ENCODE data around the gene BCAR3. TPM values are rescaled to one million over a fixed set of nuclear protein-coding genes. Genes with fewer than 3 reads are reported as not detected.

Gene BCAR3
- total and polyA plus RNA-seq, 4 donors, result 12.2 to 33.3 (median 18.2) TPM

- peaks cover 3 to 20% (median 10%) of the 10 kb centered on the region in 5 donors for H3K4me1 ChIP-seq (ENCODE audit: control insufficient read depth in 5 of 5, insufficient read depth in 5 of 5, low read length in 5 of 5)
- no peak overlapping the region for H3K4me3 ChIP-seq
- H3K36me3 ChIP-seq (ENCODE audit: control insufficient read depth in 4 of 4, insufficient read depth in 4 of 4, low read length in 4 of 4), result no peaks in the 10 kb centered on the region
- DNase-seq (no peak), ATAC-seq (ENCODE audit: insufficient read depth, low FRiP score) (no peak)
- WGBS, 2 donors, result 88 to 94% methylated on average over 2 of the region's 2 CpGs
- no peak overlapping the region for H3K27ac ChIP-seq (ENCODE audit: low read depth in 1 of 2, low read length in 1 of 2)
- H3K9me3 ChIP-seq (ENCODE audit: control insufficient read depth in 4 of 4, insufficient read depth in 3 of 4, low read length in 3 of 4), result no peaks in the 10 kb centered on the region
- no peaks in the 10 kb centered on the region for H3K27me3 ChIP-seq (ENCODE audit: control insufficient read depth in 3 of 3, insufficient read depth in 3 of 3, low read length in 2 of 3)
- no peak overlapping the region for H3K9ac ChIP-seq (ENCODE audit: insufficient read depth in 1 of 2, low read length in 2 of 2)
- TF ChIP-seq CTCF (IDR thresholded peaks at IDR 0.05; ENCODE audit: control extremely low read depth, extremely low read depth), result no peak
Observed at GRCh38 chr1:93600663-93601062, 81.0 kb downstream of the BCAR3 start.

- Histone ChIP-seq H3K27me3 (ENCODE audit: control insufficient read depth in 3 of 3, insufficient read depth in 3 of 3, low read length in 2 of 3) (no peaks in the 10 kb centered on the region), H3K9me3 (ENCODE audit: control insufficient read depth in 4 of 4, insufficient read depth in 3 of 4, low read length in 3 of 4) (no peaks in the 10 kb centered on the region), H3K4me3 (no peak overlapping the region), H3K9ac (ENCODE audit: insufficient read depth in 1 of 2, low read length in 2 of 2) (no peak overlapping the region), H3K27ac (ENCODE audit: low read depth in 1 of 2, low read length in 1 of 2) (no peak overlapping the region), H3K4me1 (ENCODE audit: control insufficient read depth in 5 of 5, insufficient read depth in 5 of 5, low read length in 5 of 5) (peaks cover 0 to 20% (median 13%) of the 10 kb centered on the region in 5 donors), H3K36me3 (ENCODE audit: control insufficient read depth in 4 of 4, insufficient read depth in 4 of 4, low read length in 4 of 4) (no peaks in the 10 kb centered on the region)
- DNase-seq (no peak), ATAC-seq (ENCODE audit: insufficient read depth, low FRiP score) (no peak)
- no peak for TF ChIP-seq CTCF (IDR thresholded peaks at IDR 0.05; ENCODE audit: control extremely low read depth, extremely low read depth)
- WGBS, 2 donors, result 95 to 98% methylated on average over 6 of the region's 6 CpGs
Observed at GRCh38 chr1:93599479-93599878, 82.2 kb downstream of the BCAR3 start.

DNA sequence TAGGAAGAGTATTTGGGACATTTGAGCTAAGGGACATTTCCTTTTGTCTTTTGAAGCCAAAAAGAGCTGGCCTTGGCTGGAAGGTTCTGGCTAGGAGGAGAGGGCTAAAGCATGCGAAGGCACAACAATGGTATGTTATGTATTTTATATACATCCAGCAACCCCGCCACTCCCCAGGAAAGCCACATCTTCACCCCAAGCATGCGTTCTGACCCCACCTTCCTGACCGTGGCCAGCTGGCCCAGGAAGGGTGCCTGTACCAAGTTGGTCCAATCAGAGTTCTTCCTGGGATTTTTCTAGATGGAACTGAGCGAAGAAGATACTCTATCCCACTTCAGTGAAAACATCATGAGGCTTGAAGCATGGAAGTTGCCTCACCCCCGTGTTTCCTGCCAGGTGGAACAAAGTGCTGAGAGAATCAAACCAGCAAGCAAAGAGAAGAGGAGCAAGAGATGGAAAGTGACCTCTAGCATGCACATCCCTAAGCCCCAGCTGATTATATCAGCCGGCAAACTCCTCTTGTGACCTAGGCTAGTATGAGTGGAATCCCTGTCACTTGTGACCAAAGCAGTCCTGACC is 82.7 kb downstream of the BCAR3 start:
- ATAC-seq (ENCODE audit: insufficient read depth, low FRiP score) (no peak), DNase-seq (no peak)
- 86 to 97% methylated on average over 7 of the region's 7 CpGs for WGBS, 2 donors
- Histone ChIP-seq H3K27ac (ENCODE audit: low read depth in 1 of 2, low read length in 1 of 2) (no peak overlapping the region), H3K9me3 (ENCODE audit: control insufficient read depth in 4 of 4, insufficient read depth in 3 of 4, low read length in 3 of 4) (no peaks in the 10 kb centered on the region), H3K4me1 (ENCODE audit: control insufficient read depth in 5 of 5, insufficient read depth in 5 of 5, low read length in 5 of 5) (peaks cover under 1 to 25% (median 13%) of the 10 kb centered on the region in 5 donors), H3K9ac (ENCODE audit: insufficient read depth in 1 of 2, low read length in 2 of 2) (no peak overlapping the region), H3K36me3 (ENCODE audit: control insufficient read depth in 4 of 4, insufficient read depth in 4 of 4, low read length in 4 of 4) (no peaks in the 10 kb centered on the region), H3K27me3 (ENCODE audit: control insufficient read depth in 3 of 3, insufficient read depth in 3 of 3, low read length in 2 of 3) (no peaks in the 10 kb centered on the region), H3K4me3 (no peak overlapping the region)
- no peak for TF ChIP-seq CTCF (IDR thresholded peaks at IDR 0.05; ENCODE audit: control extremely low read depth, extremely low read depth)

DNA sequence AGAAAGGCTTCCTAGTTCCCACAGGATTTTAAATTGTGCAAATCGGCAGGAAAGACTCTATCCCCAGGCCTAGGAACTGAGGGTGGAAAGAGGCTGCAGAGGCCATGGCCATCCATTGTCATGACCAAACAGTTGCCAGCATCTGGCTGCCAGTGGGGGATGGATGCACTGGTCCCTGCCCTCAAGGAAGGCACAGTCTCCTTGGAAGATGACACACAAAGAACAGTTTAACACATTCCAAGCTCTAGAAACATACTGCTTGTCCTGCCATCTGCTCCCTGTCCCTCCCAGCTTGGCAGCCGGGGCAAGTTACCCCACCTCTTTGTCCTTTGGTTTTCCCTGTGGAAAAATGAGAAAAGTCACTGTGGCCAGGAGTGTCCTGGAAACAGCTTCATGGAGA is 83.2 kb downstream of the BCAR3 start:
- no peaks in the 10 kb centered on the region for H3K9me3 ChIP-seq (ENCODE audit: control insufficient read depth in 4 of 4, insufficient read depth in 3 of 4, low read length in 3 of 4)
- no peak for DNase-seq
- no peaks in the 10 kb centered on the region for H3K36me3 ChIP-seq (ENCODE audit: control insufficient read depth in 4 of 4, insufficient read depth in 4 of 4, low read length in 4 of 4)
- peaks cover 3 to 26% (median 13%) of the 10 kb centered on the region in 5 donors for H3K4me1 ChIP-seq (ENCODE audit: control insufficient read depth in 5 of 5, insufficient read depth in 5 of 5, low read length in 5 of 5)
- H3K4me3 ChIP-seq, result no peak overlapping the region
- H3K27me3 ChIP-seq (ENCODE audit: control insufficient read depth in 3 of 3, insufficient read depth in 3 of 3, low read length in 2 of 3), result no peaks in the 10 kb centered on the region
- no peak for TF ChIP-seq CTCF (IDR thresholded peaks at IDR 0.05; ENCODE audit: control extremely low read depth, extremely low read depth)
- no peak overlapping the region for H3K27ac ChIP-seq (ENCODE audit: low read depth in 1 of 2, low read length in 1 of 2)
- 87 to 90% methylated on average over 2 of the region's 2 CpGs for WGBS, 2 donors
- H3K9ac ChIP-seq (ENCODE audit: insufficient read depth in 1 of 2, low read length in 2 of 2), result no peak overlapping the region
- ATAC-seq (ENCODE audit: insufficient read depth, low FRiP score), result no peak
